GM12892 (cell line): ENCODE data around the gene SLC8A1.

Experiments
- POLR2A ChIP-seq: IDR thresholded peaks from 2 replicates; pipeline ENCODE4 v1.6.1; 2011; ENCODE audit warnings: low read depth, low read length, control low read depth
- POLR2AphosphoS5 ChIP-seq: IDR thresholded peaks from 2 replicates; pipeline ENCODE4 v1.6.1; 2011; ENCODE audit warnings: low read depth, low read length, control low read depth
- TAF1 ChIP-seq: IDR thresholded peaks from 2 replicates; pipeline ENCODE4 v1.6.1; 2011; ENCODE audit warnings: low read depth, mild to moderate bottlenecking, control low read depth, low read length, borderline replicate concordance

DNA sequence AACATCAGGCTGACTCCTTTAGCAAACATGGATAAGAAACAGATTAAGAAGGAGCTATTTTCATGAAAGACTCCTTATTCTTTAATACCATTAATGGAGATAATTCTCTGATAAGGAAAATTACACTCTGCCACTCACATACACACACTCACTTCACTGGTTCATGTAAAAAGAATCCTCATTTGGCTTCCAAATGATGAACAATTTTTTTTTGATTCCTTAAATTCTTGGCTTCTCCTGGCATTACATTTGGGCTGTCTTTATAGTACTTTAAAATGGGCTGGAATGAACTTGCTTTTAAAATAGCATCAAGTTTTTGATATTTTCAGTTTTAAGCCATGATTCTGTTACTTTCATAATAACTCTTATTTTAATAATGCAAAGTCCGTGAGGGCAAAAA lies 328.6 kb downstream of the SLC8A1 start:
- TF ChIP-seq POLR2A = no peak
- TF ChIP-seq POLR2AphosphoS5 = no peak
- TF ChIP-seq TAF1 = no peak
